HG02798 (cell line): ENCODE results near the gene HOXD12.

ENCODE experiments used
- ATAC-seq: cut with Tn5 transposase; IDR thresholded peaks from one replicate; pipeline ENCODE4 v1.9.1; 2021; ENCODE audit warnings: mild to moderate bottlenecking; ENCODE audit not compliant: unreplicated experiment, poor library complexity

The HOXD12 gene

GRCh38 chr2:176092270-176093144, 7.1 kb upstream of the HOXD12 start, which contains the start of gene HOXD13:
Gene HOXD13 (plus strand): TSS chr2:176092721. CDS start chr2:176092891, 170 bp downstream.
- no peak for ATAC-seq

GRCh38 chr2:176093145-176093897, 6.3 kb upstream of the HOXD12 start:
- no peak for ATAC-seq

GRCh38 chr2:176093898-176094249, 5.7 kb upstream of the HOXD12 start:
- ATAC-seq, result no peak

GRCh38 chr2:176094349-176094748, 5.2 kb upstream of the HOXD12 start:
- ATAC-seq, result no peak

GRCh38 chr2:176095421-176095820, 4.2 kb upstream of the HOXD12 start:
- no peak for ATAC-seq

GRCh38 chr2:176096243-176096985, 3.2 kb upstream of the HOXD12 start:
- no peak for ATAC-seq

GRCh38 chr2:176096986-176097819, 2.4 kb upstream of the HOXD12 start:
- peak; percentile 94 for ATAC-seq

GRCh38 chr2:176097820-176098365, 1.7 kb upstream of the HOXD12 start:
- ATAC-seq, result peak; percentile 3

GRCh38 chr2:176098366-176099158, 1.0 kb upstream of the HOXD12 start:
- ATAC-seq, result no peak

GRCh38 chr2:176099159-176099727, 352 bp upstream of the HOXD12 start:
- ATAC-seq, result no peak

GRCh38 chr2:176100547-176101140, 1.0 kb downstream of the HOXD12 start:
- no peak for ATAC-seq

GRCh38 chr2:176101216-176101830, 1.7 kb downstream of the HOXD12 start:
- ATAC-seq, result no peak

GRCh38 chr2:176101842-176102241, 2.2 kb downstream of the HOXD12 start:
- ATAC-seq, result no peak

GRCh38 chr2:176102309-176102866, 2.8 kb downstream of the HOXD12 start:
- no peak for ATAC-seq

- ATAC-seq, result no peak
Measured at GRCh38 chr2:176103194-176103593, 3.6 kb downstream of the HOXD12 start.

GRCh38 chr2:176103742-176104315, 4.2 kb downstream of the HOXD12 start:
- ATAC-seq, result no peak
